ENCODE data around the gene OSBPL1A.
"Not testable (repeated sequence)": the region's sequence is repeated elsewhere in the genome, so short reads cannot be mapped to it uniquely, and the experiment has no call there.

Gene OSBPL1A

GRCh38 chr18:24380163-24380747 is 17.4 kb downstream of the OSBPL1A start:
- no peak overlapping the region for H3K4me3 ChIP-seq (ENCODE audit: low read length)
- no peak for TF ChIP-seq CTCF (conservative IDR thresholded peaks at IDR 0.05; ENCODE audit: low read length)
- no peak for DNase-seq (ENCODE audit: low read depth)

- DNase-seq (ENCODE audit: low read depth) = no peak
- no peak for TF ChIP-seq CTCF (conservative IDR thresholded peaks at IDR 0.05; ENCODE audit: low read length)
- H3K4me3 ChIP-seq (ENCODE audit: low read length) = no peak overlapping the region
These were observed 19.0 kb downstream of the OSBPL1A start for GRCh38 chr18:24378598-24378997.

GRCh38 chr18:24376531-24376930 is 21.1 kb downstream of the OSBPL1A start:
- DNase-seq (ENCODE audit: low read depth); H3K4me3 ChIP-seq (ENCODE audit: low read length): not testable (repeated sequence)

GRCh38 chr18:24373328-24373727 is 24.3 kb downstream of the OSBPL1A start:
- TF ChIP-seq CTCF (conservative IDR thresholded peaks at IDR 0.05; ENCODE audit: low read length) = no peak
- no peak for DNase-seq (ENCODE audit: low read depth)
- H3K4me3 ChIP-seq (ENCODE audit: low read length) = no peak overlapping the region

GRCh38 chr18:24372279-24372872 is 25.2 kb downstream of the OSBPL1A start:
- DNase-seq (ENCODE audit: low read depth) = no peak
- TF ChIP-seq CTCF (conservative IDR thresholded peaks at IDR 0.05; ENCODE audit: low read length) = no peak
- no peak overlapping the region for H3K4me3 ChIP-seq (ENCODE audit: low read length)

- DNase-seq (ENCODE audit: low read depth) = no peak
- H3K4me3 ChIP-seq (ENCODE audit: low read length) = no peak overlapping the region
- no peak for TF ChIP-seq CTCF (conservative IDR thresholded peaks at IDR 0.05; ENCODE audit: low read length)
These were observed 27.5 kb downstream of the OSBPL1A start for GRCh38 chr18:24370120-24370519.

- H3K4me3 ChIP-seq (ENCODE audit: low read length) = no peak overlapping the region
- DNase-seq (ENCODE audit: low read depth) = peak; percentile 83
- no peak for TF ChIP-seq CTCF (conservative IDR thresholded peaks at IDR 0.05; ENCODE audit: low read length)
These were observed 28.2 kb downstream of the OSBPL1A start for GRCh38 chr18:24369426-24369825.

Data from AG10803 (cell line).